Vagina (tissue), 1 donor: ENCODE measurements around the gene GOLGA1. TPM values are rescaled to one million over a fixed set of nuclear protein-coding genes. Genes with fewer than 3 reads are reported as not detected.

Experiments used
- small RNA-seq: library from RNA; depleted of rRNA; stranded (forward); fragments of <200 nt; gene quantifications from one replicate; pipeline ENCODE3, GENCODE V24; 2016
- total RNA-seq: library from RNA; depleted of rRNA; stranded (reverse); fragments of >200 nt; gene quantifications from one replicate; pipeline ENCODE4 v1.2.3, GENCODE V29; 2016

The GOLGA1 gene
- total RNA-seq, 1 donor from 2014 or later = 14.7 TPM

Small RNA genes lying within 50 kb of the gene (small RNA-seq; reads per million reads assigned to genes)
- not detected for gene RNU4-82P

Other genes with a start within 250 kb of the GOLGA1 start
- gene NR6A1, start 169.8 kb downstream of the GOLGA1 start, total RNA-seq = 1.2 TPM
- 39.3 TPM for gene OLFML2A, start 163.9 kb downstream of the GOLGA1 start, total RNA-seq
- not detected for gene WDR38, start 87.6 kb downstream of the GOLGA1 start, total RNA-seq
- 1,925 TPM for gene RPL35, start 79.1 kb downstream of the GOLGA1 start, total RNA-seq
- 28.5 TPM for gene ARPC5L, start 79.0 kb downstream of the GOLGA1 start, total RNA-seq
- 15.7 TPM for gene SCAI, start 202.4 kb upstream of the GOLGA1 start, total RNA-seq
- 26.8 TPM for gene PPP6C, start 248.7 kb upstream of the GOLGA1 start, total RNA-seq